ENCODE measurements around the gene GALNT5.
"Not testable (repeated sequence)": the region's sequence is repeated elsewhere in the genome, so short reads cannot be mapped to it uniquely, and the experiment has no call there.

GALNT5 gene

GRCh38 chr2:157326698-157327097 lies 69.2 kb downstream of the GALNT5 start:
- in situ Hi-C loops (cut with HindIII; ENCODE audit: low sequenced_read_pairs): no loop called here

DNA sequence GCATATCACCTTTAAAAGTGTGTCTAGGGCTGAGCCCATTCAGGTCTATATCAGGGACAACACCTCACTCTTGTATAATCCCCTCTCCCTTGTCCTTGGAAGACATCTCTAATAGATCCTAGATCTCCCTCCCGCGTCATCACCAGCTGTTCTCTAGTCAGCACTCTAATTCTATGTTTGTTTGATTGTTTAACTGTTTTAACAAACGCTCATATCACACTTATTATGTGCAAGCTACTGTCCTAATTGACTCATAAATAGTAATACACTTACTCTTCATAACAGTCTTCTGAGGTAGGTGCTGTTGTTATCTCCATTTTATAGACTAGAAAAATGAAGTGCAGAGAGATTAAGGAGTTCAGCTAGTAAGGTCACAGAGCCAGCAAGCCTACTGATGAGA lies 69.7 kb downstream of the GALNT5 start:
- in situ Hi-C loops (cut with HindIII; ENCODE audit: low sequenced_read_pairs): no loop called here

- in situ Hi-C loops (cut with HindIII; ENCODE audit: low sequenced_read_pairs): no loop called here
Observed at GRCh38 chr2:157327621-157328500, 70.4 kb downstream of the GALNT5 start.

DNA sequence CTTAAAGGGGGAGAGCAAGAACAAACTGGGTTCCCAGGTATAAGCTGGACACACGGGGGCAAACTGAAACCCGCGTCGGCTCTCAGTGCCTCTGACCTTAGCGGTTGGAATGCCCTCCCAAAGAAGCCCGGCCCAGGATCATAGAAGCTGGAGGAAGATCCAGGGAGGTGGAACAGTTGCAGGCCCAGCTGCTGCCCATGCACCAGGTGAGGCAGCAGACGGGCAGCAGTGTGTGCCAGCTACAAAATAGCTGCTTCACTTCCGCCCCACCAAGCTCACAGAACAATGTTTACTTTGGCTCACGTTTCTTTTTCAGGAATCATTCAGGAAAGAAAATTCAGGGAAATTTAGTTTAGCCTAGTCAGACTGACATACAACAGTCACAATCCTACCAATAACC lies 72.0 kb downstream of the GALNT5 start:
- in situ Hi-C loops (cut with HindIII; ENCODE audit: low sequenced_read_pairs): no loop called here

GRCh38 chr2:157333304-157334047 lies 76.0 kb downstream of the GALNT5 start:
- in situ Hi-C loops (cut with HindIII; ENCODE audit: low sequenced_read_pairs): no loop called here

DNA sequence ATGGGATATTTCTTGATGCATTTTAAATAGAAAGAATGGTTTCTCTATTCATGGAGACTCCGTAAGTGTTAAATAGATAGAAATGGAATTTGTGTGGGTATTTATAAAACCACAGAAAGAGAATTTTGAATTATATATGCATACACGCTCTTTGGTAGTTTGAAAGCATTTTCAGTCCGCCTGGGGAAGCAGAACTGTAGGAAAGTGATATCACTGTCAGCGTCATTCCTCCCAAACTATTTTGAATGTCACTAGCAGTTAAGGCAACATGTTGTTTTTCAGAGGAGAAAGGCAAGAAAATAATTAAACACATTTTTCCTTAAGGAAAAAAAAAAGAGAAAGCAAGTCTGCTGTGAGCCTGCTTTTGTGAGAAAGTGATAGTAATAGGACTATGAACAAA lies 76.8 kb downstream of the GALNT5 start:
- in situ Hi-C loops (cut with HindIII; ENCODE audit: low sequenced_read_pairs): no loop called here

- in situ Hi-C loops (cut with HindIII; ENCODE audit: low sequenced_read_pairs): no loop called here
Observed at GRCh38 chr2:157334797-157335196, 77.3 kb downstream of the GALNT5 start.

GRCh38 chr2:157336137-157337010 lies 78.9 kb downstream of the GALNT5 start:
- in situ Hi-C loops (cut with HindIII; ENCODE audit: low sequenced_read_pairs): no loop called here

DNA sequence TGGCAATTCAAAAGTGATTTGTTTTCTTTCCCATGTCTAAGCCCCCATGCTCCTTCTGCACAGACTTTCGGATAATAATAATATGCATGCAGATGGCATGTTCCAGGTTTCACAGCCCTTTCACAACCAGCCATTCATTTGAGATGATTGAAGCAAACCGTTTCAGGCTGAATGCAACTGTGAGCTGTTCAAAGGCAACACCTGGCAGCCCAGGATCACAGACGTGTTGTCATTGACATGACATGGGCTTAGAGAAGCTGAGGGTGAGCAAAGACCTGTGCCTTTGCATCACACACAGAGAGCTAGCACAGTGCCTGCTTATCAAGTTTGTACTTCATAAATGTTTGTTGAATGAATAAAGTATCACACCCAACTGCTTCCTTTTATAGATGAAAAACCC lies 80.5 kb downstream of the GALNT5 start:
- in situ Hi-C loops (cut with HindIII; ENCODE audit: low sequenced_read_pairs): no loop called here

DNA sequence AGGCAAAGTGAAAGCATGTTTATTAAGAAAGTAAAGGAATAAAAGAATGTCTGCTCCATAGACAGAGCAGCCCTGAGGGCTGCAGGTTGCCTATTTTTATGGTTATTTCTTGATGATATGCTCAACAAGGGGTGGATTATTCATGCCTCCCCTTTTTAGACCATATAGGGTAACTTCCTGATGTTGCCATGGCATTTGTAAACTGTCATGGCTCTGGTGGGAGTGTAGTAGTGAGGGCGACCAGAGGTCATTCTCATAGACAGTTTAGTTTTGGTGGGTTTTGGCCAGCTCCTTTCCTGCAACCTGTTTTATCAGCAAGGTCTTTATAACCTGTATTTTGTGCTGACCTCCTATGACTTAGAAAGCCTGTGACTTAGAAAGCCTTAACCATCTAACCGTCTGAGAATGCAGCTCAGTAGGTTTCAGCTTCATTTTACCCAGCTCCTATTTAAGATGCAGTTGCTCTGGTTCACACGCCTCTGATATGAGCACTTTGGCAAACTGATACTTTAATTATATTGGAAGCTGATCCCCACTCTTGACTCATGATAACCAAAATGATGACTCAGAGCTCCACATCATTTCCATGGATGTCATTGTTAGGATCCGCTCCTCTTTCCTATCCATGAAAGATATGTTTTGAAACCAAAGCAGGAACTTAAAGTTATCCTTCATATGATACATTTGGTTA lies 82.6 kb downstream of the GALNT5 start:
- in situ Hi-C loops (cut with HindIII; ENCODE audit: low sequenced_read_pairs): no loop called here

- in situ Hi-C loops (cut with HindIII; ENCODE audit: low sequenced_read_pairs): not testable (repeated sequence)
Observed at GRCh38 chr2:157341381-157341780, 83.9 kb downstream of the GALNT5 start.

- in situ Hi-C loops (cut with HindIII; ENCODE audit: low sequenced_read_pairs): no loop called here
Observed at GRCh38 chr2:157345647-157346389, 88.3 kb downstream of the GALNT5 start.

DNA sequence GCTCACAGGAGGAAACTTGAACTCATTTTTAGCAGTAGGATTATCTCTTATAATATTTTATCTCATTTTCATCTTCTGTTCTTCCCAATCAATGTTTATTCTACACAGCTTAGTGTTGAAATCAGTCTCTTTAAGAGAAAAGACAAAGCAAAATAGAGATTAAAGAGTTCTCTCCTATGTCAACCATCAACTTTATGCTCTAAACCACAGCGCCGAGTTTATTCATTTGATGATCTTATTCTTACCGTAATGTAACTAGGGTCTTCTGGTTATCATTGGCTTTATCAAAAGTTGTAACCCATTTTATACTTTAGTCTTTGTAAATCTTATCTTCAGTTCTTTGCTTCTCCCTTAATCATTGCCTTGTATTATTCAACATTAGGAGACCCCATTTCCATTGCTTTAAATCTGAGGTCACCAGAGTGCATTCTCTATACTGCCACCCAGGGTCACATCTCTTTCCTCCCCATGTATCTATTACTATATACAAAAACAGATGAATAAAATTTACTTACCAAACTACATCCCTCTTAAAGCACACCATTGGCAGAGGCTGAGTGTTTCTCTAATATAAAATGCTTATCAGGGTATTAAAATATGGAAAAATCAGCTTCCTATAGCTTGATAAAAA lies 90.9 kb downstream of the GALNT5 start:
- in situ Hi-C loops (cut with HindIII; ENCODE audit: low sequenced_read_pairs): no loop called here

- in situ Hi-C loops (cut with HindIII; ENCODE audit: low sequenced_read_pairs): no loop called here
Observed at GRCh38 chr2:157349949-157350515, 92.5 kb downstream of the GALNT5 start.

GRCh38 chr2:157355618-157356017 lies 98.1 kb downstream of the GALNT5 start:
- in situ Hi-C loops (cut with HindIII; ENCODE audit: low sequenced_read_pairs): no loop called here

DNA sequence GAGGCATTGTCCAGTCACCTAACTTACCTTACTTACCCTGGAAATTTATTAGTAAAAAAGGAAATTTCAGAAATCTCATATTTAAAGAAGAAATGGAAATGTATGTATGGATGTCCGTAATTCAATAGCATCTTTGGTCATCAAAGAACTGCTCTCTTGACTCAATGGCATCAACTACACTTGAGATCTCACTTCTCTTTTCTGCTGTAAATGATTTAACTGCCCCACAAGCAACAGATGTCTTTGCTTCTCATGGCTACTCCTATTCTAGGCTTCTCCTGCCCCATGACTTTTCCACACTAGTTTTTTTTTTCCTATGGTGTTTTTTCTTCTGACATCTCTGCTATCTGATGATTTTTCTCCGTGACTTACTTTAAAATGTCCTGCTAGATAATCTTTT lies 102.1 kb downstream of the GALNT5 start:
- in situ Hi-C loops (cut with HindIII; ENCODE audit: low sequenced_read_pairs): no loop called here

DNA sequence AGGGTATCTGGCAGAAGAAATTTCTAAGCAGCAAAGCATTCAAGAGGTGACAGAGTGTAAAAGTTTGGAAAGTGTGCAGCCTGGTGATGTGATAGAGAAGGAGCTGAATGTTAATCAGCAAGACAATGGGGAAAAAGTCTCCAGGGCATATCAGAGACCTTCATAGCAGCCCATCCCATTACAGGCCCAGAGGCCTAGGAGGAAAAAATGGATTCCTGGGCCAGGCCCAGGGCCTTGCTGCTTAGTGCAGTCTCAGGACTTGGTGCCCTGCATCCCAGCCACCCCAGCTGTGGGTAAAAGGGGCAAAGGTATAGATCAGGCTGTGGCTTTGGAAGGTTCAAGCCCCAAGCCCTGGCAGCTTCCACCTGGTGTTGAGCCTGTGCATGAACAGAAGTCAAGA lies 104.0 kb downstream of the GALNT5 start:
- in situ Hi-C loops (cut with HindIII; ENCODE audit: low sequenced_read_pairs): no loop called here

DNA sequence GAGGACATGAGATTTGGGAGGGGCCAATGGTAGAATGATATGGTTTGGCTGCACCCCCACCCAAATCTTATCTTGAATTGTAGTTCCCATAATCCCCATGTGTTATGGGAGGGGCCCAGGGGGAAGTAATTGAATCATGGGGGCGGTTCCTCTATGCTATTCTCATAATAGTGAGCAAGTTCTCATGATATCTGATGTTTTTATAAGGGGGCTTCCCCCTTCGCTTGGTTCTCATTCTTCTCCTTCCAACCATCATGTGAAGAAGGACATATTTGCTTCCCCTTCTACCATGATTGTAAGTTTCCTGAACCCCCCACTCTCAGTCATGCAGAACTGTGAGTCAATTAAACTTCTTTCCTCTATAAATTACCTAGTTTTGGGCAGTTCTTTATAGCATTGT lies 105.1 kb downstream of the GALNT5 start:
- in situ Hi-C loops (cut with HindIII; ENCODE audit: low sequenced_read_pairs): no loop called here

DNA sequence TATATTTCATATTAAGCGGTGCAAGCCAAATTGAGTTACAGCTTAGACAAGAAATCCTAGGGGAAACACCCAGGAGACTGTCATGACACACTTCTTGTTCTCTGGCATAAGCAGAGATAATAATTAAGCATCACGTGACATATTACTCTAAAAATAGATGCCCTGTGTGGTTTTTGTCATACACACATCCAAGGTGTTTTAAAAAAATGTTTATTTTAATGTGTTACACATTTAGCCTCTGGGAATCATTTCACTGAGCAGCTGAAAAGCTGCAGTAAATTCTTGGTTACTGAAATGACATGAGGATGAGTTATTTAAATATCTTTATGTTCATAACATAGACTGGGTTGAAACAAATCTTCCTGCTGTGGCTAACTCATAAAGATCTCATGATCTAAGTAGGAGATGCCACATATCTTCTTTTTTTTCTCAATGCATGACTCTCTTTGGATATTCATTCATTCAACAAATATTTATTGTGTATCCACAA lies 106.2 kb downstream of the GALNT5 start:
- in situ Hi-C loops (cut with HindIII; ENCODE audit: low sequenced_read_pairs): no loop called here
